ENCODE measurements around the gene APEX2. TPM values are rescaled to one million over a fixed set of nuclear protein-coding genes. Genes with fewer than 3 reads are reported as not detected.
"Not testable (repeated sequence)": the region's sequence is repeated elsewhere in the genome, so short reads cannot be mapped to it uniquely, and the experiment has no call there.

The APEX2 gene
- total RNA-seq, 1 donor from 2014 or later: 34.9 TPM

- intact Hi-C loops (cut with micrococcal nuclease): no loop called here
Measured at GRCh38 chrX:55008571-55009358, 8.6 kb downstream of the APEX2 start.

- intact Hi-C loops (cut with micrococcal nuclease): no loop called here
Measured at GRCh38 chrX:55011294-55011693, 11.1 kb downstream of the APEX2 start.

GRCh38 chrX:55014897-55015299 is 14.7 kb downstream of the APEX2 start:
- intact Hi-C loops (cut with micrococcal nuclease): no loop called here

DNA sequence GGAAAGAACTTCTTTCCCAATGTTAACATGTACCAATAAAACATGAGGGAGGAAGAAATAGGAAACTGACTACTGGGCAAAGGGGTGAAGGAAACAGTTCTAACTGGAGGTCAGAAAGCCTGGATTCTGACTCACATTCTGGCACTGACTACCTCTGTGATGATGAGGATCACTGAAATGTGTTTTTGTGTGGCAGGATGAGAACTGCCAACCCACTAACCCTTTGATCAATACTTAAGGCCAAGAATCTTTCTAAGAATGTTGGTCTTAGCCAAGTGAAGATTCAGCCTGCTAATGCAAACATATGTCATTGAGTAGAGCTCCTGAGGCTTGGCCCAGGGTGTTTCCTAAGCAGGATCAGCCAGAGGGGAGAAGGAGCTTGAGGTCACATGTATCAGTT is 26.0 kb downstream of the APEX2 start:
- intact Hi-C loops (cut with micrococcal nuclease): no loop called here

DNA sequence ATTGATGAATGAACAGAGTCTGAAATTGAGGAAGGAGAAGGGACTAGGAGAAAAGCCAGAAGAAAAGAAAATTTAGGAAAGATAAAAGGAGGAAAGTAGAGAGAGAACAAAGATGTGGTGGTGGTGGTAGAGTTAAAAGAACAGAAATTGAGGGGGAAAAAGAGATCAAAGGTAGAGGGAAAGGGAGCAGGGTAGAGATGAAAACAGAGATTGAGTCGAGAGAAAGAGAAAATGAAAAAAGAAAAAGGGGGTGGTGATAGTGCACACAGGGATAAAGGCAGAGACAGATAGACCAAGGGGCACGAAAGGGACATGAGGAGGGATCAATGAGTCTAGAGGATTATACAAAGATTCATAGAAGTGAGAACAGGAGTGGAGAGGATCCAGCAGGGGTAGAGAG is 26.7 kb downstream of the APEX2 start:
- intact Hi-C loops (cut with micrococcal nuclease): no loop called here

DNA sequence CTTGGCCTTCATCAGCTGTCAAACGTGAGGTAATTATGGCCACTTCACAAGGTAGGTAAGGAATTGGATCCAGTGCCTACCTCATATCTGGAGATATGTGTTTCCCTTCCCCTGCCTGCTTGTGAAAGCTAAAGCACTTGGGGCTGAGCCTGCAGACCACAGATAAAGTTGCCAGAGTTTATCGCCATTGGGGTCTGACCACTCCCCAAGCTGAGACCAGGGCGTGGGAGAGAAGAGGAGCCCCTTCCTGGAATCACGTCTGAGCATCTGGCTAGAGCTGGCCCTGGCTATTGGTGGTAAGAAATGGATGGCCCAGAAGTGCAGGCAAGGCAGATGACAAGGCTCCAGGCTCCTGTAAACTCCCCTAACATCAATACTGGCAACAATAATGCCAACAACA is 27.9 kb downstream of the APEX2 start:
- intact Hi-C loops (cut with micrococcal nuclease): no loop called here

- intact Hi-C loops (cut with micrococcal nuclease): no loop called here
Measured at GRCh38 chrX:55028611-55029010, 28.4 kb downstream of the APEX2 start.

- intact Hi-C loops (cut with micrococcal nuclease): no loop called here
Measured at GRCh38 chrX:55029291-55029690, 29.1 kb downstream of the APEX2 start.

- intact Hi-C loops (cut with micrococcal nuclease): no loop called here
Measured at GRCh38 chrX:55030271-55031205, 30.4 kb downstream of the APEX2 start, which contains the start of gene ALAS2. TSS of gene ALAS2 (minus strand) at chrX:55030977. CDS start at chrX:55026000, 4,977 bp downstream.

DNA sequence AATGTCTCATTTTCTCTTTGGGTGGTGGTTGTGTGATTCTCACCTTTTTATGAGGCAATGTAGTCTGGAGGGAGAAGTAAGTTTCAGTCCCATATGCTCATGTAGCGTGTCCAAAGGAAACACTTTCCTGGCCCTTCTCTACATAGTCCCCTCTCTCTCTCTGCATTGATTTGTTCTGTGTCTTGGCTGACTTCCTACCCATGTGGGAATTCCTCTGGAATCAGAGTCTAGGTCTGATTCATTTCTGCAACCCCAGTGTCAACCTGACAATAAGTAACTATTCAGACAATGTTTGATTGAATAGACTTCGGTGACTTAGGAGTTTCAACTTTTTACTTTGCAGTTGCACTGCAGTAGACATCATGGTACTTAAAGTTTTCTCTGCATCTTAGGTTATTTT is 33.3 kb downstream of the APEX2 start:
- intact Hi-C loops (cut with micrococcal nuclease): no loop called here

DNA sequence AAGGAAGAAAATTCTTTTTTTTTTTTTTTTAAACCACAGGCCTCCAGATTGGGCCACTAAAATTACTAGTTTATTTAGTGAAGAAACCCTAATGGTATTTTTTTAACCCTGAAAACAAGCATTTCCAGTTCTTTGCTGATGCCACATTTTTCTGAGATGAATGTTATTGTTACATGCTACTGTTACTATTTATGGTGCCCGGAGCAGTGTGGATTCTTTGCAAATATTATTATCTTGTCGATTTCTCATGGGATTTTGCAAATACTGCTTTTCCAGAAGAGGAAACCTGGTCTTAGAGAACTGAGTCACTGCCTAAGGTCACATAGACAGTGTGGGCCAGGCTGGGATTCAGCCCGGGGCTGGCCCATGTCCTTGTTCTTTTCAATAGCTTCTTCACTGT is 39.3 kb downstream of the APEX2 start:
- intact Hi-C loops (cut with micrococcal nuclease): no loop called here

- intact Hi-C loops (cut with micrococcal nuclease): no loop called here
Measured at GRCh38 chrX:55041514-55041913, 41.4 kb downstream of the APEX2 start.

DNA sequence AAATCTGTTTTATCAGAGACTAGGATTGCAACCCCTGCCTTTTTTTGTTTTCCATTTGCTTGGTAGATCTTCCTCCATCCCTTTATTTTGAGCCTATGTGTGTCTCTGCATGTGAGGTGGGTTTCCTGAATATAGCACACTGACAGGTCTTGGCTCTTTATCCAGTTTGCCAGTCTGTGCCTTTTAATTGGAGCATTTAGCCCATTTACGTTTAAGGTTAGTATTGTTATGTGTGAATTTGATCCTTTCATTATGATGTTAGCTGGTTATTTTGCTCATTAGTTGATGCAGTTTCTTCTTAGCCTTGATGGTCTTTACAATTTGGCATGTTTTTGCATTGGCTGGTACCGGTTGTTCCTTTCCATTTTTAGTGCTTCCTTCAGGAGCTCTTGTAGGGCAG is 50.4 kb downstream of the APEX2 start:
- intact Hi-C loops (cut with micrococcal nuclease): not testable (repeated sequence)

- intact Hi-C loops (cut with micrococcal nuclease): loop anchor here (1.0 to 5.0 kb wide), 3 partner anchors 55 to 166 kb away; partner anchors contain the start of gene APEX2
Measured at GRCh38 chrX:55056820-55057674, 56.9 kb downstream of the APEX2 start.

- intact Hi-C loops (cut with micrococcal nuclease): loop anchor here (1.0 to 5.0 kb wide), 3 partner anchors 55 to 166 kb away; partner anchors contain the start of gene APEX2
Measured at GRCh38 chrX:55057675-55058249, 57.6 kb downstream of the APEX2 start.

Other genes starting within 250 kb of the APEX2 start
- not detected in 2 replicates for gene ITIH6, start 202.1 kb upstream of the APEX2 start, total RNA-seq
- gene MAGED2, start 192.6 kb upstream of the APEX2 start, total RNA-seq: 39.5 and 44.5 TPM in 2 replicates
- gene TRO, start 79.5 kb upstream of the APEX2 start, total RNA-seq: 0.64 and 1.2 TPM in 2 replicates
- 0.27 and 0.50 TPM in 2 replicates for gene PFKFB1, start 6.2 kb upstream of the APEX2 start, total RNA-seq
- not detected in 2 replicates for gene ALAS2, start 30.6 kb downstream of the APEX2 start, total RNA-seq
- gene PAGE2B, start 74.7 kb downstream of the APEX2 start, total RNA-seq: 0.36 TPM in 1 of 2 replicates, not detected in the other
- not detected in 2 replicates for gene PAGE2, start 88.7 kb downstream of the APEX2 start, total RNA-seq
- 0.43 TPM in 1 of 2 replicates, not detected in the other for gene PAGE5, start 220.0 kb downstream of the APEX2 start, total RNA-seq